ENCODE measurements around the gene KIRREL2.

DNA sequence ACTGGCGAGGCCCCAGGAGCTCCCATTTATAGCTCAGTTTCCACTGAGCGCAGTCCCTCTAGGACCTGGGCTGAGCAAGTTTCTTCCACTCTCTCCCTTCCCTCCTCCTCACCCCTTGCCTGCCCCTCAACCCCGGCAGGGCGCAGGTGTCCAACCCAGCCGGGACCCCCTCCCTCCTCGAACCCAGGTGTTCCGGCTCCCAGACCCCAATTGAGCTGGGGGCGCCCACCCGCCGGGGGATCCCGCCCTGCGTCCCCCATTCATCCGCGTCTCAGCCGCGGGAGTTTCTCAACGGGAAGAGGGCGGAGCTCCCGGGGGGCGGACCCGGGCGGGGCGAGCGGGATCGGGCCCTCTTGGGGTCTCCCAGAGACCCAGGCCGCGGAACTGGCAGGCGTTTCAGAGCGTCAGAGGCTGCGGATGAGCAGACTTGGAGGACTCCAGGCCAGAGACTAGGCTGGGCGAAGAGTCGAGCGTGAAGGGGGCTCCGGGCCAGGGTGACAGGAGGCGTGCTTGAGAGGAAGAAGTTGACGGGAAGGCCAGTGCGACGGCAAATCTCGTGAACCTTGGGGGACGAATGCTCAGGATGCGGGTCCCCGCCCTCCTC is at the start of gene KIRREL2:
- TF ChIP-seq, protein P1, sequence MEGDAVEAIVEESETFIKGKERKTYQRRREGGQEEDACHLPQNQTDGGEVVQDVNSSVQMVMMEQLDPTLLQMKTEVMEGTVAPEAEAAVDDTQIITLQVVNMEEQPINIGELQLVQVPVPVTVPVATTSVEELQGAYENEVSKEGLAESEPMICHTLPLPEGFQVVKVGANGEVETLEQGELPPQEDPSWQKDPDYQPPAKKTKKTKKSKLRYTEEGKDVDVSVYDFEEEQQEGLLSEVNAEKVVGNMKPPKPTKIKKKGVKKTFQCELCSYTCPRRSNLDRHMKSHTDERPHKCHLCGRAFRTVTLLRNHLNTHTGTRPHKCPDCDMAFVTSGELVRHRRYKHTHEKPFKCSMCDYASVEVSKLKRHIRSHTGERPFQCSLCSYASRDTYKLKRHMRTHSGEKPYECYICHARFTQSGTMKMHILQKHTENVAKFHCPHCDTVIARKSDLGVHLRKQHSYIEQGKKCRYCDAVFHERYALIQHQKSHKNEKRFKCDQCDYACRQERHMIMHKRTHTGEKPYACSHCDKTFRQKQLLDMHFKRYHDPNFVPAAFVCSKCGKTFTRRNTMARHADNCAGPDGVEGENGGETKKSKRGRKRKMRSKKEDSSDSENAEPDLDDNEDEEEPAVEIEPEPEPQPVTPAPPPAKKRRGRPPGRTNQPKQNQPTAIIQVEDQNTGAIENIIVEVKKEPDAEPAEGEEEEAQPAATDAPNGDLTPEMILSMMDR (IDR thresholded peaks at IDR 0.05): no peak
- TF ChIP-seq POLR2AphosphoS5 (IDR thresholded peaks at IDR 0.05): no peak

All from suprapubic skin (tissue), 3 donors.